Suprapubic skin (tissue), 4 donors: ENCODE measurements around the gene RINL. TPM values are rescaled to one million over a fixed set of nuclear protein-coding genes. Genes with fewer than 3 reads are reported as not detected.
A peak's percentile ranks its signal among the peaks of the same experiment; 100 is the strongest.
"Not testable (repeated sequence)": the region's sequence is repeated elsewhere in the genome, so short reads cannot be mapped to it uniquely, and the experiment has no call there.

Experiments used
- DNase-seq, 2 donors: peaks; one replicate each; pipeline ENCODE4 v3.0.0-alpha.2; 2019; ENCODE audit warnings: low spot score in 2 of 2
- H3K27ac ChIP-seq: fragments of 200-600 bp; sonication (generic); one replicate; pipeline ENCODE4 v1.5.1; 2019
- H3K27me3 ChIP-seq: fragments of 200-600 bp; sonication (generic); one replicate; pipeline ENCODE4 v1.5.1; 2019
- H3K36me3 ChIP-seq: fragments of 200-600 bp; sonication (generic); one replicate; pipeline ENCODE4 v1.5.1; 2019
- H3K4me1 ChIP-seq: fragments of 200-600 bp; sonication (generic); one replicate; pipeline ENCODE4 v1.5.1; 2019
- H3K4me3 ChIP-seq: fragments of 200-600 bp; sonication (generic); one replicate; pipeline ENCODE4 v1.5.1; 2019; ENCODE audit warnings: mild to moderate bottlenecking
- H3K9me3 ChIP-seq: fragments of 200-600 bp; sonication (generic); one replicate; pipeline ENCODE4 v1.5.1; 2019
- CTCF ChIP-seq, 2 donors: fragments of 200-600 bp in 1 of 2; fragments of 450-650 bp in 1 of 2; sonication (generic) in 1 of 2; IDR thresholded peaks; one replicate each; pipeline ENCODE4 v1.5.1; 2016 to 2019; ENCODE audit warnings: antibody characterized with exemption in 2 of 2, mild to moderate bottlenecking in 1 of 2, moderate library complexity in 1 of 2
- EP300 ChIP-seq: sonication (generic); formaldehyde crosslinking; IDR thresholded peaks from one replicate; pipeline ENCODE4 v1.6.1; 2017; ENCODE audit warnings: antibody characterized with exemption
- POLR2A ChIP-seq, 2 donors: fragments of 450-650 bp; IDR thresholded peaks; one replicate each; pipeline ENCODE4 v1.6.1; 2017; ENCODE audit warnings: antibody characterized with exemption in 2 of 2, mild to moderate bottlenecking in 2 of 2, moderate library complexity in 2 of 2
- POLR2AphosphoS5 ChIP-seq, 3 donors: sonication (generic); formaldehyde crosslinking; IDR thresholded peaks; one replicate each; pipeline ENCODE4 v1.6.1; 2017; ENCODE audit warnings: antibody characterized with exemption in 3 of 3
- WGBS: methylation state at CpG from one replicate; pipeline ENCODE4 v1.1.5; 2018; 5-methylcytosine and 5-hydroxymethylcytosine counted together
- total RNA-seq, 4 donors: library from RNA; depleted of rRNA; stranded (reverse); fragments of >200 nt; gene quantifications; one replicate each; pipeline ENCODE4 v1.1.0, GENCODE V29; 2016

Gene RINL
- total RNA-seq, 4 donors from 2014 or later, result 5.1 to 17.2 (median 9.2) TPM

- 72% methylated on average over 6 of the region's 6 CpGs for WGBS
- no peak overlapping the region for H3K4me3 ChIP-seq
- H3K36me3 ChIP-seq, result peaks cover 21% of the 10 kb centered on the region
- no peaks in the 10 kb centered on the region for H3K9me3 ChIP-seq
- TF ChIP-seq EP300 (no peak), CTCF (IDR thresholded peaks at IDR 0.05) (no peak), POLR2AphosphoS5 (IDR thresholded peaks at IDR 0.05) (no peak), POLR2A (IDR thresholded peaks at IDR 0.05) (no peak)
- H3K27ac ChIP-seq, result no peak overlapping the region
- no peaks in the 10 kb centered on the region for H3K27me3 ChIP-seq
- peaks cover 3% of the 10 kb centered on the region for H3K4me1 ChIP-seq
- no peak for DNase-seq
Observed at GRCh38 chr19:38875656-38876395, 2.2 kb downstream of the RINL start.

- WGBS, result 66% methylated on average over 10 of the region's 10 CpGs
- H3K4me1 ChIP-seq, result peaks cover 20% of the 10 kb centered on the region
- not testable (repeated sequence) for H3K9me3 ChIP-seq, H3K27me3 ChIP-seq, H3K4me3 ChIP-seq, H3K27ac ChIP-seq, H3K36me3 ChIP-seq, DNase-seq
Observed at GRCh38 chr19:38873400-38873799, 4.7 kb downstream of the RINL start.

- Histone ChIP-seq H3K4me3 (no peak overlapping the region), H3K27me3 (no peaks in the 10 kb centered on the region), H3K36me3 (no peaks in the 10 kb centered on the region), H3K4me1 (peaks cover 16% of the 10 kb centered on the region), H3K9me3 (no peaks in the 10 kb centered on the region), H3K27ac (no peak overlapping the region)
- 89% methylated on average over 19 of the region's 19 CpGs for WGBS
- no peak for TF ChIP-seq POLR2A (IDR thresholded peaks at IDR 0.05)
- TF ChIP-seq POLR2AphosphoS5 (IDR thresholded peaks at IDR 0.05), result no peak
- TF ChIP-seq EP300, result no peak
- no peak for TF ChIP-seq CTCF (IDR thresholded peaks at IDR 0.05)
- DNase-seq, result no peak
Observed at GRCh38 chr19:38870612-38871011, 7.5 kb downstream of the RINL start.

GRCh38 chr19:38869836-38870607, 8.1 kb downstream of the RINL start:
- peak; percentile 92 to 93 for DNase-seq
- Histone ChIP-seq H3K4me3 (peak overlapping the region; percentile 53), H3K36me3 (no peaks in the 10 kb centered on the region), H3K27me3 (no peaks in the 10 kb centered on the region), H3K4me1 (peaks cover 22% of the 10 kb centered on the region), H3K27ac (no peak overlapping the region), H3K9me3 (no peaks in the 10 kb centered on the region)
- TF ChIP-seq CTCF (IDR thresholded peaks at IDR 0.05), result peak; percentile 39 to 92
- TF ChIP-seq POLR2AphosphoS5 (IDR thresholded peaks at IDR 0.05), result peak in 1 of 3 donors; percentile 40
- TF ChIP-seq EP300, result no peak
- 21% methylated on average over 35 of the region's 62 CpGs for WGBS

- no peaks in the 10 kb centered on the region for H3K27me3 ChIP-seq
- peaks cover 29% of the 10 kb centered on the region for H3K4me1 ChIP-seq
- H3K9me3 ChIP-seq, result no peaks in the 10 kb centered on the region
- 12% methylated on average over 10 of the region's 34 CpGs for WGBS
- no peak overlapping the region for H3K27ac ChIP-seq
- H3K4me3 ChIP-seq, result peak overlapping the region; percentile 53
- H3K36me3 ChIP-seq, result no peaks in the 10 kb centered on the region
- TF ChIP-seq CTCF (IDR thresholded peaks at IDR 0.05) (no peak), EP300 (no peak), POLR2AphosphoS5 (IDR thresholded peaks at IDR 0.05) (no peak), POLR2A (IDR thresholded peaks at IDR 0.05) (no peak)
- DNase-seq, result no peak
Observed at GRCh38 chr19:38869160-38869835, 8.8 kb downstream of the RINL start.
